Measurements from ENCODE around the gene RFNG. TPM values are rescaled to one million over a fixed set of nuclear protein-coding genes. Genes with fewer than 3 reads are reported as not detected.

RFNG gene
- polyA plus RNA-seq, 3 donors: 34.4 to 35.7 (median 34.4) TPM

DNA sequence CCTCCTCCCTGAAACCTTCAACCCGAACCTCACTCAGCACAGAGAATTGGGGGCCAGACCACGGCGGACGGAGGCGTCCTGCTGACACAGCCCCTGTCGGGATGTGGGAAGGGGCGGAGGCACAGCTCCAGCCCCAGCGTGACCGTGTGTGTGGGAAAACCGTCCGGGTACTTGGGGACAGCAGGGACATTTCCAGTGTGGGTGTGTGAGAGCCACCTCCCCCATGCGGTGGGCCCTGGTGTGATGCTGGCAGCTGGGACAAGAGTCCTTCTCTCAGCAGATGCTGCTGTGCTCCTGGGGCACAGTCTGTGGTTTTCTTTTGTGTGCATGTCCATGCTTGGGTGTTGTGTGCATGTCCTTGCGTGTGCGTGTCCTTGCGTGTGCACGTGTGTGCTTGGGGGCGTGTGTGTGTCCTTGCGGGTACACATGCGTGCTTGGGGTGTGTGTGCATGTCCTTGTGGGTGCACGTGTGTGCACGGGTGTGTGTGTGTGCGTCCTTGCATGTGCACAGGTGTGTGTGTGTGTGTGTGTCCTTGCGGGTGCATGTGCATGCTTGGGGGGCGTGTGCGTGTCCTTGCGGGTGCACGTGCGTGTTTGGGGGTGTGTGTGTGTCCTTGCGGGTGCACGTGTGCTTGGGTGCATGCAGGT is 45.8 kb downstream of the RFNG start:
- no peak for DNase-seq (ENCODE audit: low read depth in 3 of 3, low spot score in 2 of 3)

DNA sequence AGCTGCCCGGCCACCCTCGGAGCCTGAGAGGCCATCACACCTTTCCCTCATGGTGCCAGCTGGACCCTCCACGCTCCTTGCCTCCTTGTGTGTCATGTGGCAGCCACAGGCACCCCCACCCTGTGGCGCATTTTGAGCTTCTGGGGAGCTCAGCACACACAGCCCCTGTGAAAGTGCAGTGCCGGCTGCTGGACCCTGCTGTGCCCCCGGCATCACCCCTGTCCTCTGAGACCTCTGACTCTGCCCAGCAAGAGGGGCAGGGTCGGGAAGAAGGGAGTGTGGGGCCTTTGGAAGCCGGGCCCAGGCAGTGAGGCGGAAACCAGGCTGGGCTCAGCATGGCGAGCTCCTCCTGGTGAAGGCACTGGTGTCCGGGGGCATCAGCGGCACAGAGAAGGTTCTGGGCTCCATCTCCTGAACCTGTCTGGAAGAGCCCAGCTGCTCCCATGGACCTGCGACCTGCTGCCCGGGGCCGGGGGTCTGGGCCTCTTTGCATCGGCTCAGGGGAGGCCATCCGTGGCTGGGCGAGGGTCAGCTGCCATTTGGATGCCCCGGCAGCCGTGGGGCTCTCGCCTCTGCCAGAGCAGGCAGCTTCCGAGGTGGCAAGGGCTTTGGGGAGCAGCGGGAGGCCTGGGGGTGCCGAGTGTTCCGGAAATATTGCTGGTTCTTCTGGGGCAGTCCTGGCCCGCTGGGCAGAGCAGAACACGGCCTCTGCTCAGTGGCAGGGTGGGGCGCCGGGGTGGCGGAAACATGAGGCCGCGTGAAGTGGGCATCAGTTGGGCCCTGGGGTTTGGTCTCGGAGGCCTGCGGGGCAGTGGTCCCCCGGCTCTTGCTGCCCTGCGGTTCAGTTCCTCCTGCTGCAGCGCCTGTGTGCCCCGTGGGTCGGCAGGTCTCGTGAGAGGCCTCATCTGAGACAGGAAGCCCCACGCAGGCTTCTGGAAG is 46.8 kb downstream of the RFNG start:
- no peak for DNase-seq (ENCODE audit: low read depth in 3 of 3, low spot score in 2 of 3)

DNA sequence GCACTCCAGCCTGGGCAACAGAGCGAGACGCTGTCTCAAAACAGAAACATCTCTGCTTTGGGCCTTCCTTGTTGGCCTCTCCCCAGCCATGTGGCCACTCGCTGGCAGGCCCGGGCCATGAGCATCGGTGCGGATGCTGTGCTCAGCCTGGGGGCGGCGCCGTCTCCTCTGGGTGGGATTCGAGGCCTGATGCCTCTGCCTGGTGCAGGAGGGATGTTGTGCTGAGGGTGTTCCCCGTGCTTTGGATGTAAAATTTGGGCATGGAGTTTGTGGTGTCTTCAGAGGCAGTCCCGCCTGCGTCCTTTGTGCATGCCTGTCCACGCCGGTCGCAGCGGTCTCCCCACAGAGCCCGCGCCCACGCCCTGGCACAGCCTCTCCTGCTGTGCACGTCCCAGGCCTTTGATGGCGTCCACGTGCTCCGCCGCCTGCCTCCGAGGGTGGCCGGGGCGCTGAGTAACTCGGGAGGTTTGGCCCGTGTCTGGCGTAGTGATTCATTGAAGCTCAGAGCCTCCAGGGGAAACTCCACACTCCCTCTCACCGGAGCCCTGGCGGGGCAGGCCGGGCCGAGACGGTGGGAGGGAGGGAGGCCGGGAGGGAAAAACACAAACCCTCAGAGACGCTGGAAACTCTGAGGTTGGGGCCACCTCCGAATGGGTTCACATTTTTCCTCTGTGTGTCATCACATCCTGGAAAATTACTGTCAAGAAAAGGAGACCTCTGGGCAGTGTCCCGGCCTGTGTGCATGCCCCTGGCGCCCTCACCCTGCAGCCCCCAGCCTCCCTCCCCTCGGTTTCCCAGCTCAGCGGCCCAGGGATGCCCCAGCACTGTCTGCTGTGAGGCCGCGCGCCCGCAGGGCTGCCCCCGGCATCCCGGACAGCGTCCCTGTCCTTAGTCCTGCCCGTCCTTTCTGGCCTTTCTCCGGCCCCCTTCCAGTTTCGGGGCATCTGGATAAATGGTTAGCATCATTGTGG is 47.9 kb downstream of the RFNG start:
- DNase-seq (ENCODE audit: low read depth in 3 of 3, low spot score in 2 of 3): no peak

DNA sequence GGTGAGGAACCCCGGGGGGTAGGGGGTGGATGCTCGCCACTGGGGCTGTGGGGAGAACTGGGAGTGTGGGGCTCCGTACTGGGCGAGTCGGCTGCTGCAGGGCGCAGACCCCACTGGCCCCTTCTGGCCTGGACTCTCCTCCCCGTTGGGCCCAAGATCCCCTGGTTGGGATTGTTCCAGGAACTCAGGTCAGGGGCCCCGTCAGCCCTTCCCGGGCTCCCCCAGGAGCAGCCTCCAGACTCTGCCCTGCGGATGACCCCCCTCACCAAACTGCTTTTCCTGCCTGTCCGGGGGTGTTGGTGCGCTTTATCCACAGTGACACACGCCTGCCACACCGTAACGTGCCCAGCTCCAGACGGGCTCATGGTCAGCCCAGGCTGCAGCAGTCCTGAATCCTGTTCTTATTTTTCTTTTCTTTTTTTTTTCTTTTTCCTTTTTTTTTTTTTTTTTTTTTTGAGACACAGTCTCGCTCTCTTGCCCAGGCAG is 50.0 kb downstream of the RFNG start:
- DNase-seq (ENCODE audit: low read depth in 3 of 3, low spot score in 2 of 3): no peak

DNA sequence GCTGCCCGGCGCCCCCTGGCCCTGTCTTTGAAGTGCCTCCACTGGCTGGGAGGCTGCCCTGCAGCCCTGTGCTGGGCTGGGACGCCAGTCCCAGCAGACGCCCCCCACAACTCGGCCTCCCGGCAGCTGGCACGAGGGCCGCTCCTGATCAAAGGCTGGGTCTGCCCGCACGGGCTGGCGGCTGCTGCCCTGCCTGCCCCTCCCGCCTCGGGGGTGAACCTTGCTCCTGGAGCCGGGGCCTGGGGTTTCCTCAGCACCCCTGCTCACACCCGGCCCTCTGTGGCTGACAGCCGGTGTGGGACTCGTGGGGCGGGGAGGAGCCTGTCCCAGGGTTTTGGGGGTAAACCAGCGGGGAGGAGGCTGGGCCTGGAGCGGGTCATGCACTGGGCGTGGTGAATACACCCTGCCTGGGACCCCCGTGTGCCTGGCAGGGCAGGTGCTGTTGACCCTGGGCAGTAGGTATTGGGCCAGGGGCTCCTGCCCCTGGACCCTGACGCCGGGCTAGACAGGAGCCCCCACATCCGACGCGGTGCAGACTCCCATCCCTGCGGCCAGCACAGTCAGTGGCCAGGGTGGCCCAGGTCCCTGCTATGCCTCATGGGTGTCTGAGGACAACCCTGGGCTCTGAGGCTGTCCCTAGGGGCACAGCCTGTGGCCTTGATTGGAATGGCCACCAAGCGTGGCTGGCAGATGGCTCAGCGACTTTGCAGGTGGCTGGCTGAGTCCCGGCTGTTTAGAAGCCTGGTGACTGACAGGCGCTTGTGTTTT is 50.6 kb downstream of the RFNG start:
- no peak for DNase-seq (ENCODE audit: low read depth in 3 of 3, low spot score in 2 of 3)

DNA sequence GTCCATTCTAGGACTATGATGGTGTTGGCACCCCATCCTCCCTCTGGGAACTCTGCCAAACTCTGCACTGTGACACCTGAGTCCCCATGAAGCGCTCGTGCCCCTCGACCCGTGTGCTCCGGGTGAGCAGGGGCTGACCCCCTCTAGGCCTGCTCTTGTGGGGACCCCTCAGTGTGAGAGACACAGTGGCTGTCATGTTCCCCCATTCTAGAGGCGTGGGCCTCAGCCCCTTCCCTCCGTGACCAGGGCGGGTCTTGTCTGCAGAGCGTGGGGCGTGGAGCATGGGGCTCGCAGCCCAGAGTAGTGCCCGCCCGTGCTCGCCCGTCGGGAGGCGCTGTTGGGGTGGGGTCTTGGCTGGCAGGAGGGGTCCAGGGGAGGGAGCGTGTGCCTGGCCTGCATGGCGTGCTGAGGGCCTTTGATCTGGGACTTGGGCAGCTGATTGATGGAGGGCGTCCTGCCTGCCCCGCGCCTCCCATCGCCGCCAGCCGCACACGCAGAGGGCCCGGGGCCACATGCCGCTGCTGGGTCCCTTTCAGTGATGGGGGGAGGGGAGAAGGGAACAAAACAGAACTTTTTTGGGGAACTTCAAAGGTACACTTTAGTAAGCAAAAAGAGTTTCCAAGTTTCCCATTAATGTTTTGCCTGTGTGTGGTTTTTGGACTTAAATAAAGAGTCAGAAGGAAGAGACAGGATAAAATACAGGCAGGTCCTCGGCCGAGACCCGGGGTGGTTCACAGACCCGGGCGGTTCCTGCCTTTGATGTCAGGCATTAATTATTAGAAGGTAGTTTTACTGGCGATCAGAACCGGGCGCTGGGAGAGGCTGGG is 51.4 kb downstream of the RFNG start:
- DNase-seq (ENCODE audit: low read depth in 3 of 3, low spot score in 2 of 3): no peak

DNA sequence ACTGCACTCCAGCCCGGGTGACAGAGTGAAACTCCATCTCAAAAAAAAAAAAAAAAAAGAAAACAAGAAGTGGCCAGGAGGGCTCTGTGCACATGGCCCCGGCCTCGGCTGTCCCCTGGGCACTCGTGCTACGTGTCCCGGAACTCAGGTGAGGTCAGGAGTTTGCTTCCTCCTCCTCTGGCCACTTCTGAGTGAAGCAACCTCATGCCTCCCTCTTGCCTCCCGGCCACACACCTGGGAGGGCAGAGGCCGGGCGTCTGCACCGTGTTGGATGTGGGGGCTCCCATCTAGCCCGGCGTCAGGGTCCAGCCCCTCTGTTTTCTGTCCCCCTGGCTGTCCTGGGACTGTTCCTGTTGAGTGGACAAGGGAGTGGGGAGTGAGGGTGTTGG is 52.0 kb downstream of the RFNG start:
- DNase-seq (ENCODE audit: low read depth in 3 of 3, low spot score in 2 of 3): no peak

DNA sequence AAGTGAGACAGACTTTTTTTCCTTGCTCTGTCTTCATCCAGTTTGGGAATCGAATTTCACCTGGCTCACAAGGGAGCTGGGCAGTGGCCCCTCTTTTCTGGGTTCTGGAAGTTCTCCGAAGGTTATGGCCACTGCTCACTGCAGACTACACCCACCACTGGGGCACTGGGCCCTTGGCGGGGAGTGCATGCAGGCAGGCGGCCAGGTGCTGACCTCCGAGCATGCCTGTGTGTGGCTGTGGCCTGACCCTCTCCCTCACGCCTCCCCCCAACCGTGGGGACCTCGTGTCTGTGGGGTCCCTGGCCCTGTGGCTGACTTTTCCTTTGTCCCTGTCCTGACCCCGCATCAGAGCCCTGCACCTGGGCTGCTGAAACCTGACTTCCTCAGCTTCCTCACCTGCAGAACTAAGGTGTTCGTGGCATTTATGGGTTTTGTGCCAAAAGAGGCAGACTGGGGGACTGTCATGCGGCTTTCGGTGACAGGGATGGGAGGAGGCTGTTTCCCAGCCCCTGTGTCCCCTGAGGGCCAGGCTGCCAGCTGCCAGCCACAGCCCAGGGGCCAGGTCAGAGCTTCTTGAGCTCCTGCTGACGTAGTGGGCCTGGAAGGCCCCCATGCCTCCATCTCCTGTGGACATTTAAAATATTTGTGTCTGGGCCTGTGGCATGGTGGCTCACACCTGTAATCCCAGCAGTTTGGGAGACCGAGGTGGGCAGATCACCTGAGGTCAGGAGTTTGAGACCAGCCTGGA is 52.7 kb downstream of the RFNG start:
- no peak for DNase-seq (ENCODE audit: low read depth in 3 of 3, low spot score in 2 of 3)

DNA sequence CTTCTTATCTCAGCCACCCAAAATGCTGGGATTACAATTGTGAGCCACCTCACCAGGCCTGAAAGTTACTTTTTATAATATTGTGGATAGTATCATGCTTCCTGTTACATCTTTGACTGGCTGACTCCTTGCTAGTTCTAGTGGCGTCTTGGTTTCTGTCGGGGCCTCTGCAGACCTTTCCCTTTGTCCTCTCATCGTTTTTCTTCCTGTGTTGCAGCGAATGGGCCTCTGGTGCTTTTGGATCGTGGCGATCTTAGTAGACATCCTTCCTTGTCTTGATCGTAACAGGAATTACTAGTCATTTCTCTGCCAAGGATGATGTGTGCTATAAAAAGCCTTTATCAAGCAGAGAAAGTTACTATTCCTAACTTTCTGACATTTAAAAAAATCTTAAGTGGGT is 53.4 kb downstream of the RFNG start:
- no peak for DNase-seq (ENCODE audit: low read depth in 3 of 3, low spot score in 2 of 3)

Other genes with a start within 250 kb of the RFNG start
- gene GCGR, start 247.7 kb downstream of the RFNG start, polyA plus RNA-seq (ENCODE audit: insufficient read length in 3 of 3): 1 to 10 TPM; 5.7 to 8.3 (median 7.6) TPM
- 10 to 100 TPM; 60.4 to 76.8 (median 65.9) TPM for gene MCRIP1, start 218.5 kb downstream of the RFNG start, polyA plus RNA-seq (ENCODE audit: insufficient read length in 3 of 3)
- gene PPP1R27, start 216.8 kb downstream of the RFNG start, polyA plus RNA-seq (ENCODE audit: insufficient read length in 3 of 3): under 1 TPM in 2 of 3 donors, not detected in 1; 0.17 to 0.26 TPM
- 100 to 1,000 TPM; 445 to 458 (median 450) TPM for gene P4HB, start 191.3 kb downstream of the RFNG start, polyA plus RNA-seq (ENCODE audit: insufficient read length in 3 of 3)
- 100 to 1,000 TPM; 132 to 153 (median 145) TPM for gene ARHGDIA, start 180.5 kb downstream of the RFNG start, polyA plus RNA-seq (ENCODE audit: insufficient read length in 3 of 3)
- 10 to 100 TPM; 67.4 to 69.3 (median 68.9) TPM for gene ALYREF, start 160.2 kb downstream of the RFNG start, polyA plus RNA-seq (ENCODE audit: insufficient read length in 3 of 3)
- gene ANAPC11, start 160.1 kb downstream of the RFNG start, polyA plus RNA-seq (ENCODE audit: insufficient read length in 3 of 3): 10 to 100 TPM; 58.0 to 86.9 (median 77.8) TPM
- gene NPB, start 149.6 kb downstream of the RFNG start, polyA plus RNA-seq (ENCODE audit: insufficient read length in 3 of 3): 1 to 10 TPM in 2 of 3 donors, under 1 TPM in 1; 0.96 to 1.4 (median 1.1) TPM
- gene PCYT2, start 140.4 kb downstream of the RFNG start, polyA plus RNA-seq (ENCODE audit: insufficient read length in 3 of 3): 10 to 100 TPM; 45.8 to 49.9 (median 47.7) TPM
- gene SIRT7, start 133.6 kb downstream of the RFNG start, polyA plus RNA-seq (ENCODE audit: insufficient read length in 3 of 3): 10 to 100 TPM in 1 of 3 donors, 1 to 10 TPM in 2; 8.6 to 10.3 (median 10.0) TPM
- gene MAFG, start 124.1 kb downstream of the RFNG start, polyA plus RNA-seq (ENCODE audit: insufficient read length in 3 of 3): 10 to 100 TPM; 10.4 to 12.3 (median 11.9) TPM
- gene PYCR1, start 114.5 kb downstream of the RFNG start, polyA plus RNA-seq (ENCODE audit: insufficient read length in 3 of 3): 10 to 100 TPM; 21.5 to 24.1 (median 23.1) TPM
- gene MYADML2, start 104.6 kb downstream of the RFNG start, polyA plus RNA-seq (ENCODE audit: insufficient read length in 3 of 3): under 1 TPM in 2 of 3 donors, not detected in 1; 0.07 to 0.08 TPM
- 1 to 10 TPM; 1.3 to 2.1 (median 2.0) TPM for gene NOTUM, start 90.6 kb downstream of the RFNG start, polyA plus RNA-seq (ENCODE audit: insufficient read length in 3 of 3)
- 10 to 100 TPM; 19.1 to 23.3 (median 19.8) TPM for gene ASPSCR1, start 74.2 kb downstream of the RFNG start, polyA plus RNA-seq (ENCODE audit: insufficient read length in 3 of 3)
- 10 to 100 TPM; 36.0 to 39.1 (median 38.3) TPM for gene CENPX, start 28.9 kb downstream of the RFNG start, polyA plus RNA-seq (ENCODE audit: insufficient read length in 3 of 3)
- gene LRRC45, start 28.5 kb downstream of the RFNG start, polyA plus RNA-seq (ENCODE audit: insufficient read length in 3 of 3): 10 to 100 TPM; 11.0 to 12.9 (median 11.9) TPM
- gene RAC3, start 20.1 kb downstream of the RFNG start, polyA plus RNA-seq (ENCODE audit: insufficient read length in 3 of 3): 1 to 10 TPM; 8.2 to 9.3 (median 8.2) TPM
- 10 to 100 TPM; 79.3 to 90.0 (median 89.4) TPM for gene DCXR, start 14.1 kb downstream of the RFNG start, polyA plus RNA-seq (ENCODE audit: insufficient read length in 3 of 3)
- gene GPS1, start 87 bp upstream of the RFNG start, polyA plus RNA-seq (ENCODE audit: insufficient read length in 3 of 3): 100 to 1,000 TPM in 2 of 3 donors, 10 to 100 TPM in 1; 96.7 to 104 (median 103) TPM
- 10 to 100 TPM; 61.6 to 70.0 (median 67.7) TPM for gene DUS1L, start 14.0 kb upstream of the RFNG start, polyA plus RNA-seq (ENCODE audit: insufficient read length in 3 of 3)
- gene FASN, start 46.4 kb upstream of the RFNG start, polyA plus RNA-seq (ENCODE audit: insufficient read length in 3 of 3): 10 to 100 TPM; 26.6 to 34.2 (median 26.6) TPM
- gene CCDC57, start 161.0 kb upstream of the RFNG start, polyA plus RNA-seq (ENCODE audit: insufficient read length in 3 of 3): 10 to 100 TPM; 31.9 to 35.2 (median 35.0) TPM
- gene SLC16A3, start 177.2 kb upstream of the RFNG start, polyA plus RNA-seq (ENCODE audit: insufficient read length in 3 of 3): 1 to 10 TPM; 6.2 to 7.3 (median 6.3) TPM
- 100 to 1,000 TPM; 108 to 115 (median 112) TPM for gene CSNK1D, start 221.9 kb upstream of the RFNG start, polyA plus RNA-seq (ENCODE audit: insufficient read length in 3 of 3)

Measured in right renal cortex interstitium (tissue), 3 donors.